Esophagus muscularis mucosa (tissue), 4 donors: ENCODE data around the gene RHOG. TPM values are rescaled to one million over a fixed set of nuclear protein-coding genes. Genes with fewer than 3 reads are reported as not detected.

Experiments
- DNase-seq: peaks from one replicate; pipeline ENCODE4 v3.0.0-alpha.2; 2017; ENCODE audit errors: extremely low spot score
- H3K27ac ChIP-seq, 4 donors: fragments of 200-600 bp; sonication (generic); replicated peaks in 1 of 4; 1 replicate in 3 of 4; 2 replicates in 1 of 4; pipeline ENCODE4 v1.5.1; 2016 to 2019; ENCODE audit warnings: mild to moderate bottlenecking in 1 of 4
- H3K27me3 ChIP-seq, 4 donors: fragments of 200-600 bp; sonication (generic); one replicate each; pipeline versions ENCODE4 v1.5.1 to v1.6.0; 2016 to 2019
- H3K36me3 ChIP-seq, 4 donors: fragments of 200-600 bp; sonication (generic); one replicate each; pipeline ENCODE4 v1.5.1; 2016 to 2019
- H3K4me1 ChIP-seq, 4 donors: fragments of 200-600 bp; sonication (generic); one replicate each; pipeline ENCODE4 v1.5.1; 2016 to 2019
- H3K4me3 ChIP-seq, 4 donors: fragments of 200-600 bp; sonication (generic); 1 replicate in 2 of 4; 2 replicates in 2 of 4; pipeline ENCODE4 v1.5.1; 2016 to 2019; ENCODE audit warnings: mild to moderate bottlenecking in 4 of 4, moderate library complexity in 1 of 4
- H3K9me3 ChIP-seq, 4 donors: fragments of 200-600 bp; sonication (generic); 1 replicate in 3 of 4; 2 replicates in 1 of 4; pipeline ENCODE4 v1.5.1; 2016 to 2019
- CTCF ChIP-seq, 3 experiments: fragments of 200-600 bp in 2 of 3; fragments of 450-650 bp in 1 of 3; sonication (generic) in 2 of 3; IDR thresholded peaks; one replicate each; pipeline ENCODE4 v1.5.1; 2017 to 2019; ENCODE audit warnings: antibody characterized with exemption in 3 of 3, mild to moderate bottlenecking in 2 of 3, moderate library complexity in 1 of 3
- EP300 ChIP-seq: sonication (generic); formaldehyde crosslinking; IDR thresholded peaks from one replicate; pipeline ENCODE4 v1.6.1; 2017; ENCODE audit warnings: antibody characterized with exemption
- POLR2A ChIP-seq: fragments of 450-650 bp; IDR thresholded peaks from one replicate; pipeline ENCODE4 v1.6.1; 2017; ENCODE audit warnings: antibody characterized with exemption, moderate library complexity, mild to moderate bottlenecking, low read depth
- POLR2AphosphoS5 ChIP-seq, 2 donors: sonication (generic); formaldehyde crosslinking; IDR thresholded peaks; one replicate each; pipeline ENCODE4 v1.6.1; 2017; ENCODE audit warnings: antibody characterized with exemption in 2 of 2
- WGBS: methylation state at CpG from one replicate; pipeline ENCODE4 v1.1.5; 2018; 5-methylcytosine and 5-hydroxymethylcytosine counted together
- intact Hi-C: fragments of 100-400 bp; cut with DNase I; formaldehyde crosslinking; loops from one replicate; pipeline ENCODE4 v1.15.1; 2023
- total RNA-seq, 4 donors: library from RNA; depleted of rRNA; stranded (reverse); fragments of >200 nt; gene quantifications; one replicate each; pipeline versions ENCODE4 v1.1.0 to v1.2.1, GENCODE V29; 2016

RHOG gene
- total RNA-seq, 4 donors from 2014 or later, result 53.6 to 75.5 (median 59.4) TPM

GRCh38 chr11:3845246-3845645 is 4.5 kb upstream of the RHOG start:
- Histone ChIP-seq H3K27me3 (no peaks in the 10 kb centered on the region), H3K4me3 (no peak overlapping the region), H3K9me3 (no peaks in the 10 kb centered on the region), H3K36me3 (no peaks in the 10 kb centered on the region), H3K27ac (no peak overlapping the region), H3K4me1 (peaks cover under 1 to 16% (median 6%) of the 10 kb centered on the region in 4 donors)
- 89% methylated on average over 1 of the region's 1 CpG for WGBS
- intact Hi-C loops, result no loop called here
- TF ChIP-seq CTCF (IDR thresholded peaks at IDR 0.05), result no peak
- TF ChIP-seq EP300, result no peak
- TF ChIP-seq POLR2A, result no peak
- TF ChIP-seq POLR2AphosphoS5 (IDR thresholded peaks at IDR 0.05), result no peak
- DNase-seq, result no peak

GRCh38 chr11:3843326-3843725 is 2.6 kb upstream of the RHOG start:
- WGBS, result 90% methylated on average over 3 of the region's 3 CpGs
- no peak overlapping the region for H3K27ac ChIP-seq
- intact Hi-C loops, result no loop called here

GRCh38 chr11:3841426-3842350 is 929 bp upstream of the RHOG start:
- H3K4me3 ChIP-seq, result peak overlapping the region; percentile 89 to 99 (median 91)
- peak; percentile 97 for DNase-seq
- no peaks in the 10 kb centered on the region for H3K27me3 ChIP-seq
- no peaks in the 10 kb centered on the region for H3K9me3 ChIP-seq
- no peaks in the 10 kb centered on the region for H3K36me3 ChIP-seq
- peak overlapping the region; percentile 90 to 98 (median 98) for H3K27ac ChIP-seq
- 48% methylated on average over 22 of the region's 44 CpGs for WGBS
- no peak for TF ChIP-seq EP300
- TF ChIP-seq POLR2A, result peak; percentile 15
- peak; percentile 72 to 85 (median 72) for TF ChIP-seq CTCF (IDR thresholded peaks at IDR 0.05)
- peak; percentile 73 to 80 for TF ChIP-seq POLR2AphosphoS5 (IDR thresholded peaks at IDR 0.05)
- peaks cover 31 to 46% (median 38%) of the 10 kb centered on the region in 4 donors for H3K4me1 ChIP-seq
- intact Hi-C loops, result no loop called here

More at GRCh38 chr11:3843326-3843725, 2.6 kb upstream of the RHOG start:
- Histone ChIP-seq H3K4me3 (no peak overlapping the region), H3K9me3 (no peaks in the 10 kb centered on the region), H3K36me3 (no peaks in the 10 kb centered on the region), H3K4me1 (peaks cover 15 to 30% (median 22%) of the 10 kb centered on the region in 4 donors), H3K27me3 (no peaks in the 10 kb centered on the region)
- TF ChIP-seq CTCF (IDR thresholded peaks at IDR 0.05) (no peak), POLR2AphosphoS5 (IDR thresholded peaks at IDR 0.05) (no peak), POLR2A (no peak), EP300 (no peak)
- no peak for DNase-seq

GRCh38 chr11:3840004-3840869 is 522 bp downstream of the RHOG start:
- Histone ChIP-seq H3K9me3 (no peaks in the 10 kb centered on the region), H3K4me3 (peak overlapping the region; percentile 89 to 99 (median 91)), H3K27me3 (no peaks in the 10 kb centered on the region), H3K27ac (peak overlapping the region; percentile 90 to 98 (median 98)), H3K36me3 (no peaks in the 10 kb centered on the region), H3K4me1 (peaks cover 44 to 61% (median 52%) of the 10 kb centered on the region in 4 donors)
- TF ChIP-seq EP300 (no peak), CTCF (IDR thresholded peaks at IDR 0.05) (no peak)
- intact Hi-C loops, result no loop called here
- 3% methylated on average over 18 of the region's 46 CpGs for WGBS
- DNase-seq, result no peak
